ENCODE results near the gene PROK2.

DNA sequence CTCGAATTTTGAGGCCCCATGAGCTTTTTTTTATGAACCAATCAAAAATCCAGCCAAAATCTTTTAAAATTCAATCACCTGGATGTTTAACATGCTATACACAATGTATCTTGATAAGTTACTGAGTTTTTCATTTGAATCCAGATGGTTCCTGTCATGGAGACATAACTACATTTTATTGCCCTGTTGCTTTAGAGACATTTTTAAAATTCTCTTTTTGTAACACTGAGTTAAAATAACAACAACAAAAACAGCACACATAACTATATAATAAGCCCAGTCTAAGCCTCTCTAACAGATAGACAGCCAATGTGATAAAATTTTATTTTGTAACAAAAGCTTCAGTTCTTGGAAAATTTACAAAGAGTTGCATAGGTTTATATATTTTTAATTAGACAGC is 1.8 kb downstream of the PROK2 start:
- TF ChIP-seq, protein P1, sequence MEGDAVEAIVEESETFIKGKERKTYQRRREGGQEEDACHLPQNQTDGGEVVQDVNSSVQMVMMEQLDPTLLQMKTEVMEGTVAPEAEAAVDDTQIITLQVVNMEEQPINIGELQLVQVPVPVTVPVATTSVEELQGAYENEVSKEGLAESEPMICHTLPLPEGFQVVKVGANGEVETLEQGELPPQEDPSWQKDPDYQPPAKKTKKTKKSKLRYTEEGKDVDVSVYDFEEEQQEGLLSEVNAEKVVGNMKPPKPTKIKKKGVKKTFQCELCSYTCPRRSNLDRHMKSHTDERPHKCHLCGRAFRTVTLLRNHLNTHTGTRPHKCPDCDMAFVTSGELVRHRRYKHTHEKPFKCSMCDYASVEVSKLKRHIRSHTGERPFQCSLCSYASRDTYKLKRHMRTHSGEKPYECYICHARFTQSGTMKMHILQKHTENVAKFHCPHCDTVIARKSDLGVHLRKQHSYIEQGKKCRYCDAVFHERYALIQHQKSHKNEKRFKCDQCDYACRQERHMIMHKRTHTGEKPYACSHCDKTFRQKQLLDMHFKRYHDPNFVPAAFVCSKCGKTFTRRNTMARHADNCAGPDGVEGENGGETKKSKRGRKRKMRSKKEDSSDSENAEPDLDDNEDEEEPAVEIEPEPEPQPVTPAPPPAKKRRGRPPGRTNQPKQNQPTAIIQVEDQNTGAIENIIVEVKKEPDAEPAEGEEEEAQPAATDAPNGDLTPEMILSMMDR (IDR thresholded peaks at IDR 0.05; ENCODE audit: low read depth, low read length, missing input control): no peak
- TF ChIP-seq TAF1 (conservative IDR thresholded peaks at IDR 0.05) (no peak), JUND (IDR thresholded peaks at IDR 0.05) (no peak), GABPA (IDR thresholded peaks at IDR 0.05 in 1 of 2, conservative IDR thresholded peaks at IDR 0.05 in 1 of 2) (no peak), RXRA (IDR thresholded peaks at IDR 0.05) (no peak), SP1 (IDR thresholded peaks at IDR 0.05) (no peak)
- TF ChIP-seq, protein P2, sequence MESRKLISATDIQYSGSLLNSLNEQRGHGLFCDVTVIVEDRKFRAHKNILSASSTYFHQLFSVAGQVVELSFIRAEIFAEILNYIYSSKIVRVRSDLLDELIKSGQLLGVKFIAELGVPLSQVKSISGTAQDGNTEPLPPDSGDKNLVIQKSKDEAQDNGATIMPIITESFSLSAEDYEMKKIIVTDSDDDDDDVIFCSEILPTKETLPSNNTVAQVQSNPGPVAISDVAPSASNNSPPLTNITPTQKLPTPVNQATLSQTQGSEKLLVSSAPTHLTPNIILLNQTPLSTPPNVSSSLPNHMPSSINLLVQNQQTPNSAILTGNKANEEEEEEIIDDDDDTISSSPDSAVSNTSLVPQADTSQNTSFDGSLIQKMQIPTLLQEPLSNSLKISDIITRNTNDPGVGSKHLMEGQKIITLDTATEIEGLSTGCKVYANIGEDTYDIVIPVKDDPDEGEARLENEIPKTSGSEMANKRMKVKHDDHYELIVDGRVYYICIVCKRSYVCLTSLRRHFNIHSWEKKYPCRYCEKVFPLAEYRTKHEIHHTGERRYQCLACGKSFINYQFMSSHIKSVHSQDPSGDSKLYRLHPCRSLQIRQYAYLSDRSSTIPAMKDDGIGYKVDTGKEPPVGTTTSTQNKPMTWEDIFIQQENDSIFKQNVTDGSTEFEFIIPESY (IDR thresholded peaks at IDR 0.05): no peak
- TF ChIP-seq, protein P3, sequence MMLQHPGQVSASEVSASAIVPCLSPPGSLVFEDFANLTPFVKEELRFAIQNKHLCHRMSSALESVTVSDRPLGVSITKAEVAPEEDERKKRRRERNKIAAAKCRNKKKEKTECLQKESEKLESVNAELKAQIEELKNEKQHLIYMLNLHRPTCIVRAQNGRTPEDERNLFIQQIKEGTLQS (IDR thresholded peaks at IDR 0.05): no peak
